ENCODE measurements around the gene MMAB.

Gene MMAB

DNA sequence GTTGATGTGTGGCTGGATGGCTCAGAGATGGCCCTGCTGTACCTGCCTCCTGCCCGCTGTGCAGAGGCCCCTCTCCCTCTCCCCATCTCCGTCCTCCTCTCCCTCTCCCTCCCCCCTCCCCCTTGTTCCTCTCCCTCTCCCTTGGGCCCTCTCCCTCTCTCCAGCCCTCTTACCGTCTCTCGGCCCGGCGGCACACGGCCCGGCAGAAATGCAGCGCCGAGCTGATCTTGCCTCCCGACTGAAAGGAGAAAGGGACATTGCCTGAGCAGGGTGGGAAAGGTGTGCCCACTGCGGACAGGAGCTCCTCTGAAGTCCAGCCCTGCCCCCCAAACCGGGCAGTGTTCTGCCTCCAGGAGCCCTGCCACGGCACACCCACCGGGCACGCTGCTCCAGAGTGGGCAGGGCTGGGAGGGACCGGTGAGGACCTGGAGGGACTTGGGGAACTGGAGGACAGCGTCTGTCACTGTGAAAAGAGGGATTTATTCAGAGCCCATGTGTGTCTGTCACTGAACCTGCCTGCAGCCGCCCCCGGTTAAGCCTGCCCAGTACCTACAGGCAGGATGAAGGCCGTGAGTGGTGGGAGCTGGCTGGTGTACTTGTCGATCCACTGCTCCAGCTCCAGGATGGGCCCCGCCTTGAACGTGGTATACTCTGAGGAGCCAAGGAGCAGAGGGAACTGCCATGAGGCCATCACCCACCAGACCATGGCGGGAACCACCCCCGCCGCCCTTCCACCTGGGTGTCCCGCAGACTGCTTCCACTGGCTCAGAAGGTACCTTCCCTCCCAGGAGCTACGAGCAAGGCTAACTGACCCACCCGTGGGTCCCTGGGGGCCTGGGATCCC is 12.2 kb downstream of the MMAB start:
- DNase-seq (ENCODE audit: low read depth in 1 of 2, low spot score in 1 of 2) = no peak

- no peak for DNase-seq (ENCODE audit: low read depth in 1 of 2, low spot score in 1 of 2)
Measured at GRCh38 chr12:109559601-109560000, 13.7 kb downstream of the MMAB start.

GRCh38 chr12:109559200-109559505 is 14.2 kb downstream of the MMAB start:
- no peak for DNase-seq (ENCODE audit: low read depth in 1 of 2, low spot score in 1 of 2)

DNA sequence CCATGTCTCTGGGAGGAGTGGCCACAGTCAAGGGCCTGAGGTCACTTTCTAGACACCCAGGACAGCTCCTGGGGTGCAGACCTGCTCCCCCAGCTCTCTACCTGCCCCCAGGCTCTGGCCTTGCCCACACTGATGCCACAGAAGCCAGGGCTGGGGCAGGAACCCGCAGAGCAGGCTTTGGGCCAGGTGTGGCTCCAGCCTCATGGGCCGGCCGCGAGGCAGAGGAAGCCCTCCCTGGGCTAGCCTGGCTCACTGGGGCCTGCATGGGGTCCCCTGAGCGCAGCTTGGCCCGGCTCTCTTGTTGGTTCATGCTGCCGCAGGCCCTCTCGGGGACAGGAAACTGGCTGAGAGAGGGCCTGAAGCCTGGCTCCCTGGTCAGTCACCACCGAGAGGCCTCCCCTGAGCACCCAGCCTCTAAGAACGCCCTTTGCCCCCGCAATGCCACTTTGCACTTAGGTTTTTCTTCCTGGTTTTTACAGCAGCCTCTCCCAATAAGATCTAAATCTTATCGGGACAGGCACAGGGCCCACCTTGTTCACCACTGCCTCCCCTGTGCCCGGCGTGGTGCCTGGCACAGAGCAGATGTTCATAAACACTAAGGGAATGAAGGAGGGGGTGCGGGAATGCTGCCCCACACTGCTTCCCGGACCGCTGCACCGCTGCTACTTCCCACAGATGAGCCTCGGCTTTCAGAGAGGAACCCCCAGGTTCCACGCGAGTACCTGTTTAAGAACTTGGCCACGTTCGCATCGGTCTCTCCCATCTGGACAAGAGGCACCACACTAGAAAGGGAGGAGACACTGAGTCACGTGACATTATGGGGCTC is 14.7 kb downstream of the MMAB start:
- DNase-seq (ENCODE audit: low read depth in 1 of 2, low spot score in 1 of 2) = no peak

- DNase-seq (ENCODE audit: low read depth in 1 of 2, low spot score in 1 of 2) = no peak
Measured at GRCh38 chr12:109557805-109558204, 15.5 kb downstream of the MMAB start.

- no peak for DNase-seq (ENCODE audit: low read depth in 1 of 2, low spot score in 1 of 2)
Measured at GRCh38 chr12:109557200-109557599, 16.1 kb downstream of the MMAB start.

DNA sequence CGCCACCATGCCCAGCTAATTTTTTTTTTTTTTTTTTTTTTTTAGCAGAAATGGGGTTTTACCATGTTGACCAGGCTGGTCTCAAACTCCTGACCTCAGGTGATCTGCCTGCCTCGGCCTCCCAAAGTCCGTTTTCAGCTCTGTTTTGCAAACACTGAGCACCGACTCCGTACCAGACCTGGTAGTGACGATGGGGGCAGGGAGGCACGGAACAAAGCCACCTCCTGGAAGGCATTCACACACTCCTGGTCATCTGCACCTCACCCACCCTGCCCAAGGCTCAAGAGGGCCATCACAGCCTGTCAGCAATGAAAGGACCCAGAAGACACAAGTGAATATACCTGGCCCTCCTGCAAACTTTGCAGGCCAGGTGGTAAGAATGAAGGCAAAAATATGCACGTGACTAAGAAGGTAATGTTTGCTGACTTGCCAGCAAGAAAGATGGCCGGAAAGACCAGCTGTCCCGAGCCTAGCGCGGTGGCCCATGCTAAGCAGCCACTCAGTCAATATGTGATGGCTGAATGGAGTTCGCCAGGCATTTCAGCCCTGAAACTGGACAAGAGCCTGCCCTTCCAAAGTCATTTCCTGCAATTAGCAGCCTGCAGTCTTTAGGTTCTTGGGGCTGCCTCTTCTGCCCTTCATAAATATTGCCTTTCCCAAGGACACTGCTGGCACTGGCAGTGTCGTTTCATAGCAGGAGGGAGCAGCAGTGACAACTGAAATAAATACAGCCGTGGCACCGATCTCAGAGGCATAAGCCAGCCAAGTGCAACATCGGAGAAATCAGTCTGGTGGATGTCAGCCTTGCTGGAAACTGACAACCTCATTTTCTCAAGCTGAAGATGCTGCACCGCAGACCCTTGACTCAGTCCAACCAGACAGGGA is 17.6 kb downstream of the MMAB start:
- DNase-seq (ENCODE audit: low read depth in 1 of 2, low spot score in 1 of 2) = no peak

DNA sequence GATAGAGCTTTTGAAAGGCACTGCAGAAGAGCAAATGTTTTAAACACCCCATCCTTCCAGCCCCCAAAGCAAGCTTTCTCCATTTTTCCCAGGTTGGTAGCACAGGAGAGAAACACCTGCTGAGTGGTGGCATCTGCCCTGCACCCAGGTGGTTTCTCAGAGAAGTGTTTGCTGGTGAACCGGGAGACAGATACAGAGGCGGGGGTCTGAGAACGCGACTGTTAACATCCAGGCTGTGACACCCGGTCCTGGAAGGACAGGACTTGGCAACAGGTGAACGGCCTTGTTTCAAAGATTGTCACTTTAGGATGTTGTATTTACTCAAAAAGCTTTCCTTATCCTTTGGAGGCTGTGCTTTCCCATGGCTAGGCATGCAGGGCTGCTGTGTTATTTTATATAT is 18.5 kb downstream of the MMAB start:
- DNase-seq (ENCODE audit: low read depth in 1 of 2, low spot score in 1 of 2) = no peak

GRCh38 chr12:109553906-109554500 is 19.3 kb downstream of the MMAB start:
- no peak for DNase-seq (ENCODE audit: low read depth in 1 of 2, low spot score in 1 of 2)

DNA sequence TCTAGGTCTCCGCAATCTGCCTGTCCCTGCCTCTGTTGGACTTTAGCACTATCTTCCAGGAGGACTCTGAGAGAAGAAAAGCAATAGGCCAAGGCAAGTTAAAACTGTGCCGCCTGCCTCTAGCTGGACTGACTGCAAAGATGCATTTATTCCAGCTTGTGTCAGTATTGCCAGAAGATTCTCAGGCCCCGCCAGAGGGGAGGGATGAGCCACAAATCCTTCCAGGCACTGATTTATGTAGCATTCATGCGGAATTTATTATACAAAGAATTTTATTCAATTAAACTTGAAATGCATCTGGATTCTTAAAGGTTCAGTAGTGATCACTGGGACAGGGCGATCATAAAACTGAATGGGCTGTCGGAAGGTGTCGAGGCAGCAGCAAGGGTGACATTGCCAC is 19.8 kb downstream of the MMAB start:
- DNase-seq (ENCODE audit: low read depth in 1 of 2, low spot score in 1 of 2) = no peak

DNA sequence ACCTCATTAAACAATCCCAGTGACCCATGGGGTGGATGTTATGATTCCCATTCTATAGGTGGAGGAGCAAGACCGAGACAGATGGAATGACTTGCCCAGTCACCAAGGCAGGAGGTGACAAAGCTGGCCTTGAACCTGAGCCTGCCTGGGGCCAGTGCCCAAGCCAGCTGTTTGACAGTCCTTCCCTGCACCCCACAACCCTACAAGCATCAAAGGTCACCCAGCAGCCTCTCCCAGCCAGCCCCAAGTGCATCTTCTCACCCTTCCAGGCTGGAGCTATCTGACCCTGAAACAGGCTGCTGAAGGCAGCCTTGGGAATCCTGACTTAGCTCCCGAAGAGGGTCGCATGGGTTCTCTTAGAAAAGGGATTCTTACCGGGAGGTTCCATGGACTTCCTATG is 20.3 kb downstream of the MMAB start:
- DNase-seq (ENCODE audit: low read depth in 1 of 2, low spot score in 1 of 2) = no peak

DNA sequence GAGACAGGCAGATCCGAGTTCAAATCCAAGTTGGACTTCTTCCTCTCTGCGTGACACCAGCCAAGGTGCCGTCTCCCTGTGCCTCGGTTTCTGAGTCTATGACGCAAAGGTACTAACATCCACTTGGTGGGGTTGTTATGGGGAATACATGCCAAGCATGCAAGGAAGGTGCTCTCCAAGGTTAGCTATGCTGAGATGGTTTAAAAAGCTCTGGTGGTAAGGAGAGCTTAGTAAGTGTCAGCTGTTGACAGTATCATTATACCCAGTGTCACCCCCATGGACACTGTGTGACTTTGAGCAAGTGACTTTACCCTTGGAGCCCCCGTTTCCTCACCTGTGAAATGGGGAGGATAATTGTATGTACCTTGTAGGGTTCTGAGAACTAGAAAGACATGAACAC is 22.2 kb downstream of the MMAB start:
- DNase-seq (ENCODE audit: low read depth in 1 of 2, low spot score in 1 of 2) = no peak

- no peak for DNase-seq (ENCODE audit: low read depth in 1 of 2, low spot score in 1 of 2)
Measured at GRCh38 chr12:109550281-109550680, 23.0 kb downstream of the MMAB start.

GRCh38 chr12:109549613-109550270 is 23.6 kb downstream of the MMAB start:
- no peak for DNase-seq (ENCODE audit: low read depth in 1 of 2, low spot score in 1 of 2)

DNA sequence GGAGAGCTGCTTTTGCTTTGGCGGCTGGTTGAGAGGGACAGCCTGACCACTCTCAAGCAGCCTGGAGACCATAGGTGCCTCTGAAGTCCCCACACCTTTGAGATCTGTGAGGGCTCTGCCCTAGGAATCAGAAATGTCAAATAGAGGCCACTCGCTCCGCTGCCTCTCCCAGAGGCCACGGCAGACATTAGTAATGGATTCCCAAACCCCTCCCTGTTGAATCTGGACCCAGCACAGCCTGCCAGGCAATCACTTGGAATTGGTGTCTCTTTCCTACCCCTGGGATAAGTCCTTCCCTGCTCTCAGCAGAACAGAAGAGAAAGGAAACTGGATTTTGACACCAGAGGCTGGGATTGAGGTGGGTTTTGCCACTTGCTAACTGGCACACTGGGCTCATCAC is 25.0 kb downstream of the MMAB start:
- DNase-seq (ENCODE audit: low read depth in 1 of 2, low spot score in 1 of 2) = no peak

GRCh38 chr12:109547286-109547685 is 26.0 kb downstream of the MMAB start:
- no peak for DNase-seq (ENCODE audit: low read depth in 1 of 2, low spot score in 1 of 2)

DNA sequence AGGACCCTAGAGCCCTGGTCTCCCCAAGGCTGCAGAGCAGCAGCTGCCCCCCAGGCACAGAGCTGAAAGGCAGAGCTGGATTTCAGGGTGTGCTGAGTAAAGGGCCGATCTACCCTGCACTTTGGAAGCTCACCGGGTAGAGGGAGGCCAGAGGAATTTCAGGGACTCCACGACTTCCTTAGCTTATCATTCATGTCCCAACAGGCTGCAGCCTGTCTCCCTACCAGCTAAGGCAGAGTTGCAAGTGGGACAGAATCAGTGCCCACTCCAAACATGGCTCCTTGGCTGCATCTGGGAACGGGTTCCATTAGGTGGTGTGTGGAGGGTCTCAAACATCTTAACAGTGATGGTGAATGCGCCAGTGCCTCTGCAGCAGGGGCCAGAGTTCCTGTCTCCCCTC is 27.5 kb downstream of the MMAB start:
- no peak for DNase-seq (ENCODE audit: low read depth in 1 of 2, low spot score in 1 of 2)

- DNase-seq (ENCODE audit: low read depth in 1 of 2, low spot score in 1 of 2) = no peak
Measured at GRCh38 chr12:109544955-109545531, 28.3 kb downstream of the MMAB start.

GRCh38 chr12:109542876-109543275 is 30.4 kb downstream of the MMAB start:
- no peak for DNase-seq (ENCODE audit: low read depth in 1 of 2, low spot score in 1 of 2)

GRCh38 chr12:109542014-109542413 is 31.3 kb downstream of the MMAB start:
- DNase-seq (ENCODE audit: low read depth in 1 of 2, low spot score in 1 of 2) = no peak

- DNase-seq (ENCODE audit: low read depth in 1 of 2, low spot score in 1 of 2) = no peak
Measured at GRCh38 chr12:109541413-109541726, 31.9 kb downstream of the MMAB start.

Data from stimulated activated CD4-positive, alpha-beta T cell treated with anti-CD3 and anti-CD28 coated beads, Interleukin-15, amount 100 ng/mL, for 1 hour (primary cell).